SU-DHL-6 (cell line): ENCODE data around the gene FAT1.

Experiments
- H2AFZ ChIP-seq: fragments of 200-600 bp; sonication (generic); 2 replicates; pipeline ENCODE4 v1.6.1; 2014; ENCODE audit warnings: low read depth, mild to moderate bottlenecking, moderate library complexity, mixed read lengths, antibody characterized with exemption, low read length; ENCODE audit not compliant: severe bottlenecking
- H3F3A ChIP-seq: fragments of 200-600 bp; shearing (Covaris generic); 2 replicates; pipeline ENCODE4 v1.6.0; 2016; ENCODE audit warnings: antibody characterized with exemption, mild to moderate bottlenecking; ENCODE audit not compliant: insufficient read depth
- H3K27ac ChIP-seq: fragments of 200-600 bp; sonication (generic); 2 replicates; pipeline ENCODE4 v1.5.1; 2016; ENCODE audit warnings: low read depth, mild to moderate bottlenecking, low read length, moderate library complexity, mixed read lengths
- H3K27me3 ChIP-seq: fragments of 200-600 bp; sonication (generic), shearing (Covaris generic); 2 replicates; pipeline ENCODE4 v1.6.0; 2014; ENCODE audit warnings: mild to moderate bottlenecking, low read length
- H3K36me3 ChIP-seq: fragments of 200-600 bp; sonication (generic); 2 replicates; pipeline ENCODE4 v1.6.1; 2014; ENCODE audit warnings: mild to moderate bottlenecking, low read length, mixed read lengths
- H3K4me2 ChIP-seq: fragments of 300-600, 200-600 bp; shearing (Covaris generic), sonication (generic); 2 replicates; pipeline ENCODE4 v1.6.0; 2014; ENCODE audit warnings: low read length, low read depth, mild to moderate bottlenecking; ENCODE audit not compliant: poor library complexity, severe bottlenecking
- H3K4me3 ChIP-seq: fragments of 200-600 bp; sonication (generic); 2 replicates; pipeline ENCODE4 v1.5.1; 2014; ENCODE audit warnings: antibody characterized with exemption, low read length, mild to moderate bottlenecking, mixed read lengths; ENCODE audit not compliant: insufficient read depth, poor library complexity, severe bottlenecking
- H3K79me2 ChIP-seq: fragments of 200-600 bp; sonication (generic); 2 replicates; pipeline ENCODE4 v1.6.1; 2014; ENCODE audit warnings: mild to moderate bottlenecking, low read length, moderate library complexity; ENCODE audit not compliant: insufficient read depth
- H3K9ac ChIP-seq: fragments of 200-600 bp; sonication (generic); 2 replicates; pipeline ENCODE4 v1.7.0; 2014; ENCODE audit warnings: mild to moderate bottlenecking, low read length
- H3K9me2 ChIP-seq: fragments of 200-600 bp; sonication (generic); replicated peaks from 2 replicates; pipeline ENCODE4 v1.6.1; 2014; ENCODE audit warnings: low read length; ENCODE audit not compliant: insufficient read depth
- H3K9me3 ChIP-seq: fragments of 200-600 bp; sonication (generic); 2 replicates; pipeline ENCODE4 v1.6.1; 2014; ENCODE audit warnings: low read length, mixed read lengths; ENCODE audit not compliant: insufficient read depth
- H4K20me1 ChIP-seq: fragments of 200-600 bp; sonication (generic); 2 replicates; pipeline ENCODE4 v1.6.1; 2014; ENCODE audit warnings: low read depth, mild to moderate bottlenecking, antibody characterized with exemption, low read length, moderate library complexity, mixed read lengths
- EZH2phosphoT487 ChIP-seq: fragments of 200-600 bp; sonication (generic), shearing (Covaris generic); conservative IDR thresholded peaks from 2 replicates; pipeline ENCODE4 v1.6.1; 2018; ENCODE audit warnings: mild to moderate bottlenecking, antibody characterized with exemption, low read length, moderate library complexity, mixed read lengths
- TF ChIP-seq, protein P1 (sequence below): fragments of 200-600 bp; sonication (generic); IDR thresholded peaks from one replicate; pipeline ENCODE4 v1.5.1; 2017; ENCODE audit warnings: antibody characterized with exemption, mild to moderate bottlenecking, low read length, moderate library complexity; ENCODE audit not compliant: insufficient read depth, poor library complexity, severe bottlenecking

Gene FAT1

DNA sequence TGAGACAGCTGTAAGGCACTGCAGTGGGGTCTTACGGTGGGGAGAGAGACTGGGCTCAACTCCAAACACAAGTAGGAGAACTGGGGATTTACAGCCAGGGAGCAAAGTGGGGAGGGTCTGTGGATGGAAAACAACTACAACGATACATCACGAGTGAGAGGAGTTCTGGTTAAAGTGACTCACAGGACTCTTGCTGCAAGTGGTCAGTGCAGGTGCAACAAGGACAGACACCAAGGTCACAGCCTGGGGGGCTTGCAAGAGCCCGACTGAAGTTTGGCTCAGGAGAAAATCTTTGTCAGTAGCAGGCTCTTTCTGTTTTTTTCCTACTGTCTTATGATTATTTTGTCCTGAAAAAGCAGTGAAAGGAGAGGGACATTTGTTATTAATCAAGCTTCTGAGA is 10.1 kb upstream of the FAT1 start:
- H2AFZ ChIP-seq: no peak overlapping the region
- H3K27me3 ChIP-seq: no peaks in the 10 kb centered on the region
- no peaks in the 10 kb centered on the region for H3F3A ChIP-seq
- no peaks in the 10 kb centered on the region for H3K79me2 ChIP-seq
- no peak overlapping the region for H3K27ac ChIP-seq
- no peak overlapping the region for H3K9ac ChIP-seq
- H3K4me2 ChIP-seq: no peak overlapping the region
- H3K9me3 ChIP-seq: no peaks in the 10 kb centered on the region
- H3K4me3 ChIP-seq: no peak overlapping the region
- H3K36me3 ChIP-seq: no peaks in the 10 kb centered on the region
- TF ChIP-seq, protein P1, sequence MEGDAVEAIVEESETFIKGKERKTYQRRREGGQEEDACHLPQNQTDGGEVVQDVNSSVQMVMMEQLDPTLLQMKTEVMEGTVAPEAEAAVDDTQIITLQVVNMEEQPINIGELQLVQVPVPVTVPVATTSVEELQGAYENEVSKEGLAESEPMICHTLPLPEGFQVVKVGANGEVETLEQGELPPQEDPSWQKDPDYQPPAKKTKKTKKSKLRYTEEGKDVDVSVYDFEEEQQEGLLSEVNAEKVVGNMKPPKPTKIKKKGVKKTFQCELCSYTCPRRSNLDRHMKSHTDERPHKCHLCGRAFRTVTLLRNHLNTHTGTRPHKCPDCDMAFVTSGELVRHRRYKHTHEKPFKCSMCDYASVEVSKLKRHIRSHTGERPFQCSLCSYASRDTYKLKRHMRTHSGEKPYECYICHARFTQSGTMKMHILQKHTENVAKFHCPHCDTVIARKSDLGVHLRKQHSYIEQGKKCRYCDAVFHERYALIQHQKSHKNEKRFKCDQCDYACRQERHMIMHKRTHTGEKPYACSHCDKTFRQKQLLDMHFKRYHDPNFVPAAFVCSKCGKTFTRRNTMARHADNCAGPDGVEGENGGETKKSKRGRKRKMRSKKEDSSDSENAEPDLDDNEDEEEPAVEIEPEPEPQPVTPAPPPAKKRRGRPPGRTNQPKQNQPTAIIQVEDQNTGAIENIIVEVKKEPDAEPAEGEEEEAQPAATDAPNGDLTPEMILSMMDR: no peak
- no peak for TF ChIP-seq EZH2phosphoT487
- no peaks in the 10 kb centered on the region for H3K9me2 ChIP-seq
- H4K20me1 ChIP-seq: no peaks in the 10 kb centered on the region

DNA sequence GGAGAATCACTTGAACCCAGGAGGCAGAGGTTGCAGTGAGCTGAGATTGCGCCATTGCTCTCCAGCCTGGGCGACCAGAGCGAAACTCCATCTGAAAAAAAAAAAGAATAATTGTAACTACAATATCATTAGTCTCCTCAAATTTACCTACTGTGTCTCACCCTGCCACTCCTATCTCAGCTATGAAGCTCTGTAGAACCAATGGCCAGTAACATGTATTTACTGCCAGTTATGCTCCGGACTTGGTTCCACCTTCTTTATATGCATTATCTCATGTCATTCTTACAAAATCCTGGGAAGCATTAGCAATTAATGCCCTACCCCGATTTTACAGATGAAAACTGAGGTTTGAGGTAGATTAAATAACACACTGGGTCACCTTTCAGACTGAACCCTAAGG is 7.0 kb upstream of the FAT1 start:
- Histone ChIP-seq H3F3A (no peaks in the 10 kb centered on the region), H3K27me3 (no peaks in the 10 kb centered on the region), H3K9me2 (no peaks in the 10 kb centered on the region), H3K9me3 (no peaks in the 10 kb centered on the region), H3K27ac (no peak overlapping the region), H4K20me1 (no peaks in the 10 kb centered on the region), H3K9ac (no peak overlapping the region), H3K79me2 (no peaks in the 10 kb centered on the region), H3K4me3 (no peak overlapping the region), H3K36me3 (no peaks in the 10 kb centered on the region), H3K4me2 (no peak overlapping the region), H2AFZ (no peak overlapping the region)
- TF ChIP-seq, protein P1: no peak
- TF ChIP-seq EZH2phosphoT487: no peak

DNA sequence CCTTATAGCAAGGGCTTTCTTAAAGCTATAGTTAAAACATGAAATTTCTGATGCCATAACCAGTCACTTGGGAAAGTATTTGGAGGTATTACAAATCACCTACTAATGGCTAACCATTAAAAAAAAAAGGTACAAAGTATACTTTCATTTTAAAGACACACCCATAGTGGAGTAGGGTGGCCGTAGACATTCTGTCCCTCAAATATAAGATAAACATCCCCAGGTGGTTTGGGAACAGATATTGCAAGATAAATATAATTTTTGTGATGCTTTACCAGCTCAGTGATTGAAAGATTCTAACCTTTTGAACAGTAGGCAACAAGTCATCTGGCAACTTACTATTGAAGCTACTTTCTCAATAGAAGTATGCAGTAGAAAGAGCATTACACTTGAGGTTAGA is 6.2 kb upstream of the FAT1 start:
- H3K9ac ChIP-seq: no peak overlapping the region
- no peak overlapping the region for H3K27ac ChIP-seq
- H3K4me3 ChIP-seq: no peak overlapping the region
- H3K9me3 ChIP-seq: no peaks in the 10 kb centered on the region
- no peaks in the 10 kb centered on the region for H3K79me2 ChIP-seq
- H2AFZ ChIP-seq: no peak overlapping the region
- H3K9me2 ChIP-seq: no peaks in the 10 kb centered on the region
- no peak overlapping the region for H3K4me2 ChIP-seq
- H3K36me3 ChIP-seq: no peaks in the 10 kb centered on the region
- no peaks in the 10 kb centered on the region for H3K27me3 ChIP-seq
- TF ChIP-seq EZH2phosphoT487: no peak
- TF ChIP-seq, protein P1: no peak
- H4K20me1 ChIP-seq: no peaks in the 10 kb centered on the region
- no peaks in the 10 kb centered on the region for H3F3A ChIP-seq
